GM19193 (cell line): ENCODE measurements around the gene ZC4H2.

ENCODE experiments used
- POLR2A ChIP-seq: IDR thresholded peaks from 4 replicates; pipeline ENCODE4 v1.6.1; 2011; ENCODE audit not compliant: insufficient read depth, insufficient read length; ENCODE audit errors: extremely low read depth

The ZC4H2 gene

GRCh38 chrX:64975989-64976672, at the start of gene ZC4H2:
TSS of gene ZC4H2 (minus strand) at chrX:64976450. CDS start at chrX:64976377, 73 bp downstream.
- TF ChIP-seq POLR2A: no peak

- TF ChIP-seq POLR2A: no peak
Measured at GRCh38 chrX:65017451-65017850, 41.2 kb upstream of the ZC4H2 start.

GRCh38 chrX:65014230-65014629, 38.0 kb upstream of the ZC4H2 start:
- TF ChIP-seq POLR2A: no peak

GRCh38 chrX:65009459-65009858, 33.2 kb upstream of the ZC4H2 start:
- no peak for TF ChIP-seq POLR2A

GRCh38 chrX:64996805-64997204, 20.6 kb upstream of the ZC4H2 start:
- TF ChIP-seq POLR2A: no peak

- no peak for TF ChIP-seq POLR2A
Measured at GRCh38 chrX:64994131-64994798, 18.0 kb upstream of the ZC4H2 start.

- TF ChIP-seq POLR2A: no peak
Measured at GRCh38 chrX:64977830-64978229, 1.6 kb upstream of the ZC4H2 start.

- no peak for TF ChIP-seq POLR2A
Measured at GRCh38 chrX:64977051-64977450, 801 bp upstream of the ZC4H2 start.

- TF ChIP-seq POLR2A: no peak
Measured at GRCh38 chrX:64976673-64977040, 407 bp upstream of the ZC4H2 start.

- no peak for TF ChIP-seq POLR2A
Measured at GRCh38 chrX:64975491-64975890, 759 bp downstream of the ZC4H2 start.

GRCh38 chrX:64925480-64925879, 50.8 kb downstream of the ZC4H2 start:
- TF ChIP-seq POLR2A: no peak

- TF ChIP-seq POLR2A: no peak
Measured at GRCh38 chrX:64908121-64908520, 68.1 kb downstream of the ZC4H2 start.

GRCh38 chrX:64894454-64895038, 81.7 kb downstream of the ZC4H2 start:
- no peak for TF ChIP-seq POLR2A

GRCh38 chrX:64885850-64886249, 90.4 kb downstream of the ZC4H2 start:
- no peak for TF ChIP-seq POLR2A

GRCh38 chrX:64867217-64867616, 109.0 kb downstream of the ZC4H2 start:
- TF ChIP-seq POLR2A: no peak
